GM12878 (cell line): ENCODE data around the gene MAP2K4. TPM values are rescaled to one million over a fixed set of nuclear protein-coding genes. Genes with fewer than 3 reads are reported as not detected.

Experiments
- ATAC-seq: fragments of 200-7000 bp; cut with Tn5 transposase; 3 replicates; pipeline ENCODE4 v1.9.1; 2020; ENCODE audit warnings: mild to moderate bottlenecking, moderate library complexity
- BruUV-seq: library from RNA; stranded (reverse); fragments of 400-500 nt; replicated peaks from 2 replicates; lab custom pipeline; 2021; lab: Mats Ljungman, UMichigan
- CTCF ChIA-PET: fragments of 300-600 bp; sonication (Branson Sonifier 250); formaldehyde crosslinking; extraction: SDS; loops from one replicate; lab custom pipeline; 2021; ENCODE audit warnings: inconsistent platforms; lab: Yijun Ruan, JAX
- POLR2A ChIA-PET: fragments of 350-600 bp; formaldehyde crosslinking; extraction: SDS; loops from one replicate; lab custom pipeline; 2021; ENCODE audit warnings: inconsistent platforms; lab: Charles Lee
- RAD21 ChIA-PET: fragments of 300-600 bp; sonication (Branson Sonifier 250); formaldehyde crosslinking; loops from one replicate; lab custom pipeline; 2023; ENCODE audit warnings: antibody characterized with exemption; ENCODE audit not compliant: unreplicated experiment; lab: Charles Lee
- SMC1A ChIA-PET: fragments of 300-600 bp; sonication (Branson Sonifier 250); formaldehyde crosslinking; loops from one replicate; lab custom pipeline; 2023; ENCODE audit not compliant: unreplicated experiment, uncharacterized antibody; lab: Charles Lee
- DNase-seq: peaks from one replicate; pipeline ENCODE4 v3.0.0-alpha.2; 2011; ENCODE audit warnings: low read depth, low spot score
- FAIRE-seq: peaks from 3 replicates; lab custom pipeline; 2011; peaks lifted over from hg19 to GRCh38; lab: Jason Lieb, UNC
- H2AFZ ChIP-seq: 2 replicates; pipeline ENCODE4 v1.6.0; 2011; ENCODE audit warnings: low read depth, low read length, control low read depth; ENCODE audit not compliant: control insufficient read depth
- H3K27ac ChIP-seq: 2 replicates; pipeline ENCODE4 v1.5.1; 2011; ENCODE audit warnings: control low read depth; ENCODE audit not compliant: control insufficient read depth, insufficient read depth
- H3K27me3 ChIP-seq, 2 experiments: replicated peaks in 1 of 2; 2 replicates each; pipeline versions ENCODE4 v1.6.0 to v1.6.1; 2011; ENCODE audit warnings: low read length in 1 of 2; ENCODE audit not compliant: control insufficient read depth in 2 of 2, insufficient read depth in 2 of 2
- H3K36me3 ChIP-seq, 2 experiments: 2 replicates each; pipeline ENCODE4 v1.5.1; 2011; ENCODE audit warnings: low read length in 1 of 2; ENCODE audit not compliant: control insufficient read depth in 2 of 2, insufficient read depth in 2 of 2
- H3K4me1 ChIP-seq: 2 replicates; pipeline ENCODE4 v1.6.1; 2011; ENCODE audit warnings: mild to moderate bottlenecking, low read length, moderate library complexity, mixed read lengths; ENCODE audit not compliant: control insufficient read depth, insufficient read depth
- H3K4me2 ChIP-seq: 2 replicates; pipeline ENCODE4 v1.6.0; 2011; ENCODE audit warnings: control low read depth; ENCODE audit not compliant: control insufficient read depth, insufficient read depth
- H3K4me3 ChIP-seq: fragments of 200-600 bp; sonication (generic); 2 replicates; pipeline ENCODE4 v1.5.1; 2016
- H3K79me2 ChIP-seq: 2 replicates; pipeline ENCODE4 v1.6.0; 2011; ENCODE audit warnings: low read length; ENCODE audit not compliant: control insufficient read depth, insufficient read depth
- H3K9ac ChIP-seq: 2 replicates; pipeline ENCODE4 v1.8.0; 2011; ENCODE audit warnings: low read length, control low read depth, mixed read lengths; ENCODE audit not compliant: control insufficient read depth, insufficient read depth
- H3K9me3 ChIP-seq: replicated peaks from 3 replicates; pipeline ENCODE4 v1.5.1; 2011; ENCODE audit warnings: mild to moderate bottlenecking, low read length; ENCODE audit not compliant: control insufficient read depth, insufficient read depth
- H4K20me1 ChIP-seq: 2 replicates; pipeline ENCODE4 v1.6.0; 2011; ENCODE audit not compliant: control insufficient read depth, insufficient read depth
- BMI1 ChIP-seq: fragments of 450-650 bp; IDR thresholded peaks from 2 replicates; pipeline ENCODE4 v1.6.1; 2016; ENCODE audit warnings: mild to moderate bottlenecking, moderate library complexity, borderline replicate concordance
- CBFB ChIP-seq: IDR thresholded peaks from 2 replicates; pipeline ENCODE4 v1.6.1; 2016; ENCODE audit warnings: antibody characterized with exemption, low read depth
- NBN ChIP-seq: fragments of 450-650 bp; IDR thresholded peaks from 2 replicates; pipeline ENCODE4 v1.6.1; 2016
- PML ChIP-seq: IDR thresholded peaks from 2 replicates; pipeline ENCODE4 v1.6.1; 2012; ENCODE audit warnings: low read length, inconsistent platforms
- ZBTB40 ChIP-seq: fragments of 450-650 bp; IDR thresholded peaks from 2 replicates; pipeline ENCODE4 v1.6.1; 2016; ENCODE audit warnings: mild to moderate bottlenecking, moderate library complexity, borderline replicate concordance
- WGBS: methylation state at CpG from one replicate; pipeline ENCODE4 v1.1.6; 2016; ENCODE audit warnings: low lambda C conversion rate; ENCODE audit not compliant: insufficient replicate concordance, insufficient coverage; ENCODE audit errors: missing lambda C conversion rate; 5-methylcytosine and 5-hydroxymethylcytosine counted together
- in situ Hi-C: fragments of 300-500 bp; cut with MboI; formaldehyde crosslinking; loops from 9 replicates; pipeline ENCODE4 v1.14.3; 2018; ENCODE audit warnings: mixed read lengths
- intact Hi-C: fragments of 100-400 bp; cut with micrococcal nuclease; formaldehyde crosslinking; loops from one replicate; pipeline ENCODE4 v1.14.2; 2022; ENCODE audit not compliant: unreplicated experiment
- polyA plus RNA-seq, 11 experiments: library from polyadenylated mRNA; depleted of rRNA in 4 of 11; unstranded in 6 of 11; stranded (reverse) in 5 of 11; fragments of >200 nt; fragmentation: Nextera tagmentation in 4 of 11; fragmentation: Illumina TruSeq in 1 of 11; extraction: Ambion mirVana in 4 of 11; extraction: Trizol in 1 of 11; gene quantifications; 1 replicate in 1 of 11; 2 replicates in 10 of 11; pipeline versions ENCODE4 v1.2.1 to v1.2.3, GENCODE V29; 2011 to 2016; ENCODE audit warnings: inconsistent platforms in 2 of 11, missing spikeins in 2 of 11, low read depth in 1 of 11
- total RNA-seq, 4 experiments: library from RNA; depleted of rRNA in 3 of 4; stranded (reverse); fragments of >200 nt in 3 of 4; fragmentation: Illumina TruSeq in 1 of 4; extraction: Trizol in 1 of 4; gene quantifications; 2 replicates each; pipeline versions ENCODE4 v1.2.1 to v1.2.3, GENCODE V29; 2013 to 2021

MAP2K4 gene
- total and polyA plus RNA-seq, 10 of the 15 experiments (the other 5 are each of a cell fraction or from before 2014, with no cell fraction given) = 5.4 to 34.1 (median 25.5) TPM

- ATAC-seq (no peak), DNase-seq (no peak), FAIRE-seq (no peak)
- Histone ChIP-seq H3K4me1 (peaks cover 5% of the 10 kb centered on the region; the same call in 1 of the 2 replicates), H3K36me3 (peaks cover 0 to 4% of the 10 kb centered on the region in 2 experiments; a peak in 1 of 4 replicates), H3K4me3 (no peak overlapping the region), H3K9me3 (no peaks in the 10 kb centered on the region), H3K4me2 (no peak overlapping the region), H3K79me2 (no peaks in the 10 kb centered on the region), H3K9ac (no peak overlapping the region), H3K27me3 (no peaks in the 10 kb centered on the region), H3K27ac (no peak overlapping the region), H2AFZ (no peak overlapping the region), H4K20me1 (no peaks in the 10 kb centered on the region)
- ChIA-PET RAD21 (no interaction called here), POLR2A (no interaction called here), SMC1A (no interaction called here), CTCF (no interaction called here)
- BruUV-seq = no TSS peak
- intact Hi-C loops = no loop called here
- WGBS = 100% methylated on average over 3 of the region's 3 CpGs
- TF ChIP-seq ZBTB40 (no peak), NBN (no peak), PML (no peak), BMI1 (no peak), CBFB (no peak)
- in situ Hi-C loops = no loop called here
Measured at GRCh38 chr17:12097326-12097725, 76.6 kb downstream of the MAP2K4 start.
